Measurements from ENCODE around the gene DEFB123. TPM values are rescaled to one million over a fixed set of nuclear protein-coding genes. Genes with fewer than 3 reads are reported as not detected.

DEFB123 gene
- total RNA-seq, 2 experiments from 2014 or later, result not detected

DNA sequence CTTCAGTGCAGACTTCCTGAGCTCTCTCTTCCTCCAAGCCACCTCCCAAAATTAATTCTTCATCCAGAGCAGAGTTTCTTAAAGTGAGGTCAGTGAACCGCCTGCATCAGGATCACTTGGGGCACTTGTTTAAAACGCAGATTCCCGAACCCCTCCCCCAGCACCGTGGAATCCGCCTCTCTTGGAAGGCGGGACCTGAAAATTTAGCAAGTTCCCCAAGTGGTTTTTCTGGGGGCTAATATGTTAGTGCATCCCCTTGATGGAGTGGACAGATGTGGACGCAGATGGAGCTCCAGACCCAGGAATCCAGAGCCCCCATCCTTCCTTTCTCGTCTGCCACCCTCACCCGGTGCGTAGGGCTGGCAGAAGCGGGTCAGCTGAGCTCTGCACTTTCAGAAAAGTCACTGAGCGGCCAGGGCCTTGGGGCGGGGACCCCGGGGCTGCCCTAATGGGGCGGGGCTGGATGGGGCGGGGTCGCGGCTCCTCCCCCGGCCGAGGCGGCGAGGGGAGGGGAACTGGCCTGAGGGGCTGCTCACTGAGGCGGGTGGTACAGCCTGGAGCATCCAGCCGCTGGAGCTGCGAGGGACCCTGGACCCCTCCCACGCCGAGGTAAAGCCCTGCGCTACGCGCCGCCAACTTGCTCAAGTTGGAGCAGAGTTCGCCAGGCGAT lies 34.5 kb downstream of the DEFB123 start, which contains the start of the genes DEFB124 and REM1:
Gene DEFB124 (minus strand): TSS at position 370 of the 670 bp plus-strand sequence. CDS start 2,114 bp downstream, outside the sequence.
Gene REM1 (plus strand): TSS at position 531 of the 670 bp plus-strand sequence. CDS start 1,158 bp downstream, outside the sequence.
- Histone ChIP-seq H3K4me2 (ENCODE audit: low read length) (peak within 1 kb of the TSS; percentile 71), H3K36me3 (ENCODE audit: insufficient read depth, low read length) (no peaks in the 10 kb centered on the region), H4K20me1 (ENCODE audit: insufficient read depth, low read length) (no peaks in the 10 kb centered on the region), H3K4me1 (ENCODE audit: insufficient read depth, low read length, poor library complexity, severe bottlenecking) (peaks cover 28% of the 10 kb centered on the region), H2AFZ (ENCODE audit: low read length) (peak within 1 kb of the TSS; percentile 82), H3K4me3 (ENCODE audit: low read depth, low read length, poor library complexity, severe bottlenecking) (peak within 1 kb of the TSS; percentile 23), H3K9me2 (ENCODE audit: insufficient read depth, low read length) (no peaks in the 10 kb centered on the region), H3K79me2 (ENCODE audit: insufficient read depth, low read depth, low read length) (no peaks in the 10 kb centered on the region), H3K27ac (ENCODE audit: low read depth, low read length, poor library complexity, severe bottlenecking) (peak within 1 kb of the TSS; percentile 60), H3K9me3 (ENCODE audit: low read length) (no peaks in the 10 kb centered on the region)
- no TSS peak for BruUV-seq (replicated peaks)
- intact Hi-C loops (cut with micrococcal nuclease; ENCODE audit: unreplicated experiment), result no loop called here
- TF ChIP-seq, protein P1, sequence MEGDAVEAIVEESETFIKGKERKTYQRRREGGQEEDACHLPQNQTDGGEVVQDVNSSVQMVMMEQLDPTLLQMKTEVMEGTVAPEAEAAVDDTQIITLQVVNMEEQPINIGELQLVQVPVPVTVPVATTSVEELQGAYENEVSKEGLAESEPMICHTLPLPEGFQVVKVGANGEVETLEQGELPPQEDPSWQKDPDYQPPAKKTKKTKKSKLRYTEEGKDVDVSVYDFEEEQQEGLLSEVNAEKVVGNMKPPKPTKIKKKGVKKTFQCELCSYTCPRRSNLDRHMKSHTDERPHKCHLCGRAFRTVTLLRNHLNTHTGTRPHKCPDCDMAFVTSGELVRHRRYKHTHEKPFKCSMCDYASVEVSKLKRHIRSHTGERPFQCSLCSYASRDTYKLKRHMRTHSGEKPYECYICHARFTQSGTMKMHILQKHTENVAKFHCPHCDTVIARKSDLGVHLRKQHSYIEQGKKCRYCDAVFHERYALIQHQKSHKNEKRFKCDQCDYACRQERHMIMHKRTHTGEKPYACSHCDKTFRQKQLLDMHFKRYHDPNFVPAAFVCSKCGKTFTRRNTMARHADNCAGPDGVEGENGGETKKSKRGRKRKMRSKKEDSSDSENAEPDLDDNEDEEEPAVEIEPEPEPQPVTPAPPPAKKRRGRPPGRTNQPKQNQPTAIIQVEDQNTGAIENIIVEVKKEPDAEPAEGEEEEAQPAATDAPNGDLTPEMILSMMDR (conservative IDR thresholded peaks at IDR 0.05; ENCODE audit: low read length), result no peak
- ChIA-PET CTCF (ENCODE audit: unreplicated experiment) (interaction anchor here (2.2 kb wide), 1 partner anchor 28 kb away, joined by 8 read pairs; no protein-coding TSS in a partner anchor), POLR2A (interaction anchor here (1.0 to 1.2 kb wide), 3 partner anchors 16 to 28 kb away, joined by 3 to 4 read pairs (median 4); no protein-coding TSS in a partner anchor)
- DNase-seq (ENCODE audit: low spot score), result no peak

DNA sequence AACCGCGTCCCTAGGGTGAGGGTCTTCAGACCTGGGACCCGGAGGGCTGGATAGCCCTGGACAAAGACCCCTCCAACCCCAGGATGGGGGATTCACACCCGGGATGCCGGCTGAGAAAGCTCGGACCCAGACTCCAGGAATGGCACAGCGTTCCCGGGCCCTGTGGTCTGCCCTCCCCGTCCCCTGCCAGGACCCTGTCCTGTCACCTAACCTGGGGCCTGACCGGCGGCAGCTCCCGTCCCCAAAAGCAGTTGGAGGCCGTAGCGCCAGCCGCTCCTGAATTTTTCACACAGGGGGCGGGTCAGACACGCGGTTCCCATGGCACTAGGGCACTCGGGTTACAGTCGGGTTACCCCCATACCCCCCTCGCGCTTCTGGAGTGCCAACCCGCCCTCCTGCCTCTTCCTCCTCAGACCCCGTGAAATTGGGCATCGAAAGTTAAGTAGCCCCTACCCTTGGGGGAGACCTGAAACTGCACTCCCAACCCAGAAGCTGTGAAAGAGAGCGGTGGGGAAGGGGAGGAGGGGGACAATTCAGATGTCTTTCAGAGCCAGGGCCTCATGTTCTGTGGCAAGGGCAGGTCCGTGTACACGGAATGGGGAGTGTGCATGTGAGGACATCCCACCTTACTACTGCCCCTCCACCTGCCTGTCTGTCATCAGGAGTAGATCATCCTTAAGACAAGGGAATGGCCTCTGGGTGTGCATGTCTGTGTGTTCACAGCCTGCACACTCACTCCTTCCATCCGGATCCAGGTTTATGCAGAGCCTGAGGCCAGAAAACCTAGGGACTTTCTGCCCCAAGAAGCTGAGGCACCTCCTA lies 35.3 kb downstream of the DEFB123 start:
- Histone ChIP-seq H3K9me3 (ENCODE audit: low read length) (no peaks in the 10 kb centered on the region), H2AFZ (ENCODE audit: low read length) (no peak overlapping the region), H3K4me3 (ENCODE audit: low read depth, low read length, poor library complexity, severe bottlenecking) (no peak overlapping the region), H3K9me2 (ENCODE audit: insufficient read depth, low read length) (no peaks in the 10 kb centered on the region), H3K4me1 (ENCODE audit: insufficient read depth, low read length, poor library complexity, severe bottlenecking) (peaks cover 28% of the 10 kb centered on the region), H3K4me2 (ENCODE audit: low read length) (peak overlapping the region; percentile 71; the same call in 1 of the 2 replicates), H3K79me2 (ENCODE audit: insufficient read depth, low read depth, low read length) (no peaks in the 10 kb centered on the region), H4K20me1 (ENCODE audit: insufficient read depth, low read length) (no peaks in the 10 kb centered on the region), H3K27ac (ENCODE audit: low read depth, low read length, poor library complexity, severe bottlenecking) (no peak overlapping the region), H3K36me3 (ENCODE audit: insufficient read depth, low read length) (no peaks in the 10 kb centered on the region)
- intact Hi-C loops (cut with micrococcal nuclease; ENCODE audit: unreplicated experiment), result no loop called here
- BruUV-seq (replicated peaks), result no TSS peak
- ChIA-PET CTCF (ENCODE audit: unreplicated experiment) (no interaction called here), POLR2A (no interaction called here)
- no peak for DNase-seq (ENCODE audit: low spot score)
- TF ChIP-seq EZH2phosphoT487 (IDR thresholded peaks at IDR 0.05; ENCODE audit: borderline replicate concordance, low read depth, low read length), result no peak
- TF ChIP-seq, protein P1 (conservative IDR thresholded peaks at IDR 0.05; ENCODE audit: low read length), result no peak

DNA sequence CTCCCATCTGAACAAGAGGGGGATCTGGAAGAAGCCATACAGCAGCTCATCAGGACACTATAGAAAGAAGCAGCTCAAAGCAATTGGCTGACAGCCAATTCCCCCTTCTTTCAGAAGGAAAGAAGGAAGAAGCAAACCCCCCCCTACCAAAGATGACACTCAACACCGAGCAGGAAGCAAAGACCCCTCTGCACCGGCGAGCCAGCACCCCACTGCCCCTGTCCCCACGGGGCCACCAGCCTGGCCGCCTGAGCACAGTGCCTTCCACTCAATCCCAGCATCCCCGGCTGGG lies 35.8 kb downstream of the DEFB123 start:
- Histone ChIP-seq H3K4me1 (ENCODE audit: insufficient read depth, low read length, poor library complexity, severe bottlenecking) (peaks cover 28% of the 10 kb centered on the region), H4K20me1 (ENCODE audit: insufficient read depth, low read length) (no peaks in the 10 kb centered on the region), H3K79me2 (ENCODE audit: insufficient read depth, low read depth, low read length) (no peaks in the 10 kb centered on the region), H3K27ac (ENCODE audit: low read depth, low read length, poor library complexity, severe bottlenecking) (no peak overlapping the region), H3K4me3 (ENCODE audit: low read depth, low read length, poor library complexity, severe bottlenecking) (no peak overlapping the region), H2AFZ (ENCODE audit: low read length) (no peak overlapping the region), H3K36me3 (ENCODE audit: insufficient read depth, low read length) (no peaks in the 10 kb centered on the region), H3K9me2 (ENCODE audit: insufficient read depth, low read length) (no peaks in the 10 kb centered on the region), H3K9me3 (ENCODE audit: low read length) (no peaks in the 10 kb centered on the region), H3K4me2 (ENCODE audit: low read length) (no peak overlapping the region)
- ChIA-PET POLR2A (no interaction called here), CTCF (ENCODE audit: unreplicated experiment) (no interaction called here)
- BruUV-seq (replicated peaks), result no TSS peak
- intact Hi-C loops (cut with micrococcal nuclease; ENCODE audit: unreplicated experiment), result no loop called here
- TF ChIP-seq, protein P1 (conservative IDR thresholded peaks at IDR 0.05; ENCODE audit: low read length), result no peak
- TF ChIP-seq EZH2phosphoT487 (IDR thresholded peaks at IDR 0.05; ENCODE audit: borderline replicate concordance, low read depth, low read length), result no peak
- DNase-seq (ENCODE audit: low spot score), result no peak

Data from OCI-LY7 (cell line).